ENCODE measurements around the gene TMEM8B. TPM values are rescaled to one million over a fixed set of nuclear protein-coding genes. Genes with fewer than 3 reads are reported as not detected.

The TMEM8B gene
- total and polyA plus RNA-seq, 2 of the 8 experiments (the other 6 are each of a cell fraction or from before 2014, with no cell fraction given), result 7.5 to 10.4 TPM

DNA sequence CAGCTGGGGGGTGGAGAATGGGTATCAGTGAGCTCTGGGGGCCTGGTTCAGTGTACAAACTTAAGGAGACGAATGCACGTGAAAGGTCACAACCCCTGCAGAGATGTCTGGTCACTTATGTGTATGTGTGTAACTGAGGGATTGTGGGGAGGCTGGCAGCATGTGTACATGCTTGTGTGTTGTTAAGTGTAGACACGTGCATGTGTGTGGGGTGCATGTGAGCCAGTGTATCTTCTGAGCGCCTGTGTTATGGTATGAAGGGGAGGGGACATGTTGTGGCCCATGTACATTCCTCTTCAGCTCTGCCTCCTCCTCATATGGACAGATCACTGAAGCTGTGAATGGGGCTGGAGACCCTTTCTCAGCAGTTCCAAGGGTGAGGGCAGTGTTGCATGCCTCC, 2.0 kb downstream of the TMEM8B start:
- no peak overlapping the region for H3K18ac ChIP-seq (ENCODE audit: extremely low read depth, low read length)
- H3K27me3 ChIP-seq (replicated peaks in 1 of 4; ENCODE audit: control insufficient read depth in 3 of 4, extremely low read depth in 1 of 4, insufficient read depth in 3 of 4, low read length in 3 of 4), result no peaks in the 10 kb centered on the region
- H3K9ac ChIP-seq (replicated peaks in 1 of 4; ENCODE audit: extremely low read depth in 1 of 4, low read depth in 3 of 4, low read length in 3 of 4), result no peak overlapping the region
- WGBS, 2 experiments (ENCODE audit: extremely low coverage in 1 of 2, insufficient coverage in 1 of 2, insufficient read length in 1 of 2, insufficient replicate concordance in 2 of 2, low coverage in 1 of 2, low lambda C conversion rate in 2 of 2, missing lambda C conversion rate in 1 of 2), result 82% methylated on average over 4 of the region's 4 CpGs; no CpG with 5 or more reads in 1 of the 2 experiments
- no peaks in the 10 kb centered on the region for H3K79me1 ChIP-seq (ENCODE audit: low read depth, low read length)
- no peak overlapping the region for H3K23ac ChIP-seq (ENCODE audit: insufficient read length)
- H3K4ac ChIP-seq (replicated peaks; ENCODE audit: insufficient read length, low read depth, low read length), result no peak overlapping the region
- H2BK20ac ChIP-seq (ENCODE audit: low read length), result no peak overlapping the region
- H3K27ac ChIP-seq (ENCODE audit: low read depth, low read length), result no peak overlapping the region
- CTCF ChIA-PET (ENCODE audit: partially characterized antibody), result interaction anchor here (1.2 to 10.6 kb wide), 6 partner anchors 11 to 72 kb away, joined by 3 to 115 read pairs (median 6); partner anchors contain the start of genes HINT2 and SPAG8
- no peak overlapping the region for H4K91ac ChIP-seq (replicated peaks; ENCODE audit: insufficient read length, low read length)
- H4K8ac ChIP-seq (ENCODE audit: extremely low read depth, insufficient read depth, low read length), result no peak overlapping the region
- no peaks in the 10 kb centered on the region for H4K20me1 ChIP-seq (replicated peaks in 1 of 2; ENCODE audit: control insufficient read depth in 1 of 2, insufficient read depth in 2 of 2, low read length in 2 of 2)
- no peak for DNase-seq (ENCODE audit: low read depth in 1 of 2, low spot score in 2 of 2)
- no peaks in the 10 kb centered on the region for H3K9me3 ChIP-seq (ENCODE audit: insufficient read depth in 2 of 2, low read depth in 1 of 2, low read length in 1 of 2)
- no peak overlapping the region for H2BK5ac ChIP-seq (ENCODE audit: low read depth, low read length)
- no peak overlapping the region; a peak in 1 of 4 replicates for H3K4me2 ChIP-seq (ENCODE audit: insufficient read depth in 1 of 2, low read depth in 2 of 2, low read length in 2 of 2)
- no peak overlapping the region for H3K56ac ChIP-seq (replicated peaks; ENCODE audit: insufficient read length, low read depth, low read length)
- H2BK12ac ChIP-seq (ENCODE audit: low read depth, low read length), result no peak overlapping the region
- FAIRE-seq, result no peak
- H3K79me2 ChIP-seq (ENCODE audit: control insufficient read depth in 1 of 2, insufficient read depth in 2 of 2, low read length in 2 of 2), result no peaks in the 10 kb centered on the region
- H3K14ac ChIP-seq (ENCODE audit: insufficient read length), result no peak overlapping the region
- H2AK5ac ChIP-seq (ENCODE audit: low read depth, low read length), result no peak overlapping the region
- no peaks in the 10 kb centered on the region for H3K36me3 ChIP-seq (ENCODE audit: control insufficient read depth in 2 of 4, insufficient read depth in 4 of 4, low read length in 3 of 4)
- H3K4me1 ChIP-seq (replicated peaks in 1 of 4; ENCODE audit: control insufficient read depth in 3 of 4, insufficient read depth in 4 of 4, low read length in 3 of 4), result peaks cover 0 to 12% (median 6%) of the 10 kb centered on the region in 4 experiments; a peak in 6 of 7 replicates
- POLR2A ChIA-PET (ENCODE audit: partially characterized antibody), result interaction anchor here (1.4 to 2.0 kb wide), 2 partner anchors 11 to 14 kb away, joined by 3 to 9 read pairs; no protein-coding TSS in a partner anchor
- no peak overlapping the region for H4K5ac ChIP-seq (ENCODE audit: insufficient read length, low read depth, low read length)
- no peak overlapping the region for H2BK120ac ChIP-seq (replicated peaks; ENCODE audit: low read depth, low read length)
- peaks cover 10% of the 10 kb centered on the region for H3K23me2 ChIP-seq (ENCODE audit: low read depth, low read length)
- H3K4me3 ChIP-seq (ENCODE audit: extremely low read depth in 1 of 4, insufficient read depth in 2 of 4, low read depth in 3 of 4, low read length in 4 of 4), result no peak overlapping the region
- H2AFZ ChIP-seq (ENCODE audit: low read length), result no peak overlapping the region
- no peak overlapping the region for H2BK15ac ChIP-seq (ENCODE audit: low read length)
- no peak for TF ChIP-seq SIRT6 (IDR thresholded peaks at IDR 0.05; ENCODE audit: low read length)
- TF ChIP-seq, protein P1, sequence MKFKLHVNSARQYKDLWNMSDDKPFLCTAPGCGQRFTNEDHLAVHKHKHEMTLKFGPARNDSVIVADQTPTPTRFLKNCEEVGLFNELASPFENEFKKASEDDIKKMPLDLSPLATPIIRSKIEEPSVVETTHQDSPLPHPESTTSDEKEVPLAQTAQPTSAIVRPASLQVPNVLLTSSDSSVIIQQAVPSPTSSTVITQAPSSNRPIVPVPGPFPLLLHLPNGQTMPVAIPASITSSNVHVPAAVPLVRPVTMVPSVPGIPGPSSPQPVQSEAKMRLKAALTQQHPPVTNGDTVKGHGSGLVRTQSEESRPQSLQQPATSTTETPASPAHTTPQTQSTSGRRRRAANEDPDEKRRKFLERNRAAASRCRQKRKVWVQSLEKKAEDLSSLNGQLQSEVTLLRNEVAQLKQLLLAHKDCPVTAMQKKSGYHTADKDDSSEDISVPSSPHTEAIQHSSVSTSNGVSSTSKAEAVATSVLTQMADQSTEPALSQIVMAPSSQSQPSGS (IDR thresholded peaks at IDR 0.05; ENCODE audit: low read length), result no peak
- TF ChIP-seq RAD21 (IDR thresholded peaks at IDR 0.05 in 1 of 2, conservative IDR thresholded peaks at IDR 0.05 in 1 of 2; ENCODE audit: low read depth in 2 of 2, low read length in 2 of 2), result no peak
- no peak for TF ChIP-seq CHD2 (IDR thresholded peaks at IDR 0.05; ENCODE audit: low read length)
